Endodermal cell (in vitro differentiated cells): ENCODE data around the gene EBNA1BP2. TPM values are rescaled to one million over a fixed set of nuclear protein-coding genes. Genes with fewer than 3 reads are reported as not detected.
A peak's percentile ranks its signal among the peaks of the same experiment; 100 is the strongest.

Experiments used
- DNase-seq: peaks from one replicate; pipeline ENCODE4 v3.0.0-alpha.2; 2017
- H3K27ac ChIP-seq: 2 replicates; pipeline ENCODE4 v1.5.1; 2013; ENCODE audit warnings: mild to moderate bottlenecking, low read depth, low read length, moderate library complexity
- H3K27me3 ChIP-seq: 2 replicates; pipeline ENCODE4 v1.6.1; 2013; ENCODE audit warnings: mild to moderate bottlenecking, low read length, moderate library complexity; ENCODE audit not compliant: insufficient read depth, control insufficient read depth, poor library complexity, severe bottlenecking
- H3K36me3 ChIP-seq: 2 replicates; pipeline ENCODE4 v1.7.0; 2013; ENCODE audit warnings: mild to moderate bottlenecking, low read length, moderate library complexity; ENCODE audit not compliant: control insufficient read depth, insufficient read depth
- H3K4me1 ChIP-seq: one replicate; pipeline ENCODE4 v1.7.0; 2013; ENCODE audit warnings: low read length; ENCODE audit not compliant: control insufficient read depth, insufficient read depth
- H3K4me3 ChIP-seq: 2 replicates; pipeline ENCODE4 v1.5.1; 2013; ENCODE audit warnings: mild to moderate bottlenecking, low read length, moderate library complexity
- H3K9ac ChIP-seq: 2 replicates; pipeline ENCODE4 v1.6.1; 2013; ENCODE audit warnings: mild to moderate bottlenecking, low read length, moderate library complexity; ENCODE audit not compliant: poor library complexity, severe bottlenecking; ENCODE audit errors: extremely low read depth
- H3K9me3 ChIP-seq: 2 replicates; pipeline ENCODE4 v1.6.1; 2013; ENCODE audit warnings: mild to moderate bottlenecking, low read length, moderate library complexity; ENCODE audit not compliant: control insufficient read depth
- H3K27ac Mint-ChIP-seq: 2 replicates; pipeline ENCODE4 v1.8.0; 2020; ENCODE audit warnings: mixed read lengths
- H3K27me3 Mint-ChIP-seq: 2 replicates; pipeline ENCODE4 v1.8.0; 2021; ENCODE audit warnings: mild to moderate bottlenecking, mixed read lengths; ENCODE audit not compliant: insufficient read depth
- H3K36me3 Mint-ChIP-seq: 2 replicates; pipeline ENCODE4 v1.8.0; 2020; ENCODE audit warnings: low read depth, mixed read lengths
- H3K4me1 Mint-ChIP-seq: 2 replicates; pipeline ENCODE4 v1.8.0; 2020; ENCODE audit warnings: mixed read lengths
- H3K4me3 Mint-ChIP-seq: 2 replicates; pipeline ENCODE4 v1.8.0; 2020; ENCODE audit warnings: mild to moderate bottlenecking, moderate library complexity, mixed read lengths
- H3K9me3 Mint-ChIP-seq: 2 replicates; pipeline ENCODE4 v1.8.0; 2020; ENCODE audit warnings: mild to moderate bottlenecking, mixed read lengths
- WGBS, 2 experiments: methylation state at CpG; one replicate each; pipeline versions ENCODE4 v1.1.5 to v1.1.7; 2013; ENCODE audit warnings: missing lambda C conversion rate in 2 of 2, mixed read lengths in 1 of 2; ENCODE audit not compliant: insufficient coverage in 1 of 2, insufficient read length in 1 of 2; 5-methylcytosine and 5-hydroxymethylcytosine counted together
- total RNA-seq, 2 donors: library from RNA; stranded (reverse); fragmentation: NEBNext Ultra II Directional in 1 of 2; extraction: Animal tissue kit (Norgen Biotek cat#: 25700) in 1 of 2; gene quantifications; 2 replicates in 1 of 2; 3 replicates in 1 of 2; pipeline ENCODE4 v1.2.1, GENCODE V29; 2021
- TF ChIP-seq, protein P1 (sequence below): fragments of 200-600 bp; sonication (generic); conservative IDR thresholded peaks from 2 replicates; pipeline ENCODE4 v1.5.0; 2021; ENCODE audit warnings: antibody characterized with exemption, mild to moderate bottlenecking

EBNA1BP2 gene
- total RNA-seq, 2 donors from 2014 or later, result 50.2 to 51.7 TPM

GRCh38 chr1:43129426-43129825 lies 42.7 kb downstream of the EBNA1BP2 start:
- Mint-ChIP-seq H3K4me1 (peaks cover 9% of the 10 kb centered on the region), H3K36me3 (peaks cover 50% of the 10 kb centered on the region), H3K4me3 (no peak overlapping the region), H3K9me3 (peaks cover 51% of the 10 kb centered on the region), H3K27me3 (no peaks in the 10 kb centered on the region), H3K27ac (no peak overlapping the region)
- H3K36me3 ChIP-seq, result no peaks in the 10 kb centered on the region
- WGBS, 2 experiments, result 87 to 92% methylated on average over 4 to 5 of the region's 5 CpGs
- no peak overlapping the region for H3K9ac ChIP-seq
- DNase-seq, result no peak
- no peak overlapping the region for H3K4me3 ChIP-seq
- no peaks in the 10 kb centered on the region for H3K27me3 ChIP-seq
- TF ChIP-seq, protein P1, sequence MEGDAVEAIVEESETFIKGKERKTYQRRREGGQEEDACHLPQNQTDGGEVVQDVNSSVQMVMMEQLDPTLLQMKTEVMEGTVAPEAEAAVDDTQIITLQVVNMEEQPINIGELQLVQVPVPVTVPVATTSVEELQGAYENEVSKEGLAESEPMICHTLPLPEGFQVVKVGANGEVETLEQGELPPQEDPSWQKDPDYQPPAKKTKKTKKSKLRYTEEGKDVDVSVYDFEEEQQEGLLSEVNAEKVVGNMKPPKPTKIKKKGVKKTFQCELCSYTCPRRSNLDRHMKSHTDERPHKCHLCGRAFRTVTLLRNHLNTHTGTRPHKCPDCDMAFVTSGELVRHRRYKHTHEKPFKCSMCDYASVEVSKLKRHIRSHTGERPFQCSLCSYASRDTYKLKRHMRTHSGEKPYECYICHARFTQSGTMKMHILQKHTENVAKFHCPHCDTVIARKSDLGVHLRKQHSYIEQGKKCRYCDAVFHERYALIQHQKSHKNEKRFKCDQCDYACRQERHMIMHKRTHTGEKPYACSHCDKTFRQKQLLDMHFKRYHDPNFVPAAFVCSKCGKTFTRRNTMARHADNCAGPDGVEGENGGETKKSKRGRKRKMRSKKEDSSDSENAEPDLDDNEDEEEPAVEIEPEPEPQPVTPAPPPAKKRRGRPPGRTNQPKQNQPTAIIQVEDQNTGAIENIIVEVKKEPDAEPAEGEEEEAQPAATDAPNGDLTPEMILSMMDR, result no peak
- H3K27ac ChIP-seq, result no peak overlapping the region
- peaks cover 46% of the 10 kb centered on the region for H3K9me3 ChIP-seq
- no peaks in the 10 kb centered on the region for H3K4me1 ChIP-seq

DNA sequence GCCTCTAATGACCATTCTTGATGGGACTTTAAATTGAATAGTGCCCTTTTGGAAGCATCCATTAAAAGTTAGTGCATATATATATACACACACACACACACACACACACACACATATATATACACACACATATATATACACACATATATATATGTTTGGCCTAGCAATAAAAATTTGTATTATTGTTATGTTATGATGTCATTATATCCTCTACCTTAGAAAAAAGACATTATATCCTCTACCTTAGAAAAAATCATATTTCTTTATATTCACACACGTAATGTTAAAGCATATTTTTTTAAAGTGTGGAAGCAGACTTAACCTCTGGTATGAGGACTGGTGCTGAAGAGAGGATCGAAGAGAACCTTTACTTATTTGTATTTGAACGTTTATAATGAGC lies 43.3 kb downstream of the EBNA1BP2 start:
- H3K4me1 Mint-ChIP-seq, result peaks cover 9% of the 10 kb centered on the region
- H3K9ac ChIP-seq, result no peak overlapping the region
- H3K4me3 Mint-ChIP-seq, result no peak overlapping the region
- no peak overlapping the region for H3K27ac ChIP-seq
- H3K9me3 ChIP-seq, result peaks cover 40% of the 10 kb centered on the region
- H3K4me1 ChIP-seq, result no peaks in the 10 kb centered on the region
- no peak overlapping the region for H3K27ac Mint-ChIP-seq
- peaks cover 50% of the 10 kb centered on the region for H3K36me3 Mint-ChIP-seq
- TF ChIP-seq, protein P1, result no peak
- 93 to 100% methylated on average over 1 to 3 of the region's 3 CpGs for WGBS, 2 experiments
- no peaks in the 10 kb centered on the region for H3K27me3 Mint-ChIP-seq
- H3K4me3 ChIP-seq, result no peak overlapping the region
- no peaks in the 10 kb centered on the region for H3K36me3 ChIP-seq
- H3K9me3 Mint-ChIP-seq, result peaks cover 49% of the 10 kb centered on the region
- no peaks in the 10 kb centered on the region for H3K27me3 ChIP-seq
- DNase-seq, result no peak

- no peak overlapping the region for H3K27ac Mint-ChIP-seq
- peaks cover 10% of the 10 kb centered on the region for H3K4me1 Mint-ChIP-seq
- DNase-seq, result no peak
- no peaks in the 10 kb centered on the region for H3K27me3 Mint-ChIP-seq
- WGBS, 2 experiments, result 100% methylated on average over 1 of the region's 1 CpG
- Histone ChIP-seq H3K4me1 (no peaks in the 10 kb centered on the region), H3K27me3 (no peaks in the 10 kb centered on the region), H3K9ac (no peak overlapping the region), H3K4me3 (peak overlapping the region; percentile 43), H3K27ac (no peak overlapping the region), H3K9me3 (peaks cover 32% of the 10 kb centered on the region), H3K36me3 (no peaks in the 10 kb centered on the region)
- TF ChIP-seq, protein P1, result no peak
- peaks cover 33% of the 10 kb centered on the region for H3K36me3 Mint-ChIP-seq
- H3K4me3 Mint-ChIP-seq, result no peak overlapping the region
- H3K9me3 Mint-ChIP-seq, result peaks cover 68% of the 10 kb centered on the region
These were observed 49.1 kb downstream of the EBNA1BP2 start for GRCh38 chr1:43123031-43123430.
